GM19463 (cell line): Measurements from ENCODE around the gene HOXA4.

Experiments
- ATAC-seq: cut with Tn5 transposase; IDR thresholded peaks from one replicate; pipeline ENCODE4 v1.9.1; 2021; ENCODE audit warnings: mild to moderate bottlenecking, moderate library complexity; ENCODE audit not compliant: unreplicated experiment

Gene HOXA4

DNA sequence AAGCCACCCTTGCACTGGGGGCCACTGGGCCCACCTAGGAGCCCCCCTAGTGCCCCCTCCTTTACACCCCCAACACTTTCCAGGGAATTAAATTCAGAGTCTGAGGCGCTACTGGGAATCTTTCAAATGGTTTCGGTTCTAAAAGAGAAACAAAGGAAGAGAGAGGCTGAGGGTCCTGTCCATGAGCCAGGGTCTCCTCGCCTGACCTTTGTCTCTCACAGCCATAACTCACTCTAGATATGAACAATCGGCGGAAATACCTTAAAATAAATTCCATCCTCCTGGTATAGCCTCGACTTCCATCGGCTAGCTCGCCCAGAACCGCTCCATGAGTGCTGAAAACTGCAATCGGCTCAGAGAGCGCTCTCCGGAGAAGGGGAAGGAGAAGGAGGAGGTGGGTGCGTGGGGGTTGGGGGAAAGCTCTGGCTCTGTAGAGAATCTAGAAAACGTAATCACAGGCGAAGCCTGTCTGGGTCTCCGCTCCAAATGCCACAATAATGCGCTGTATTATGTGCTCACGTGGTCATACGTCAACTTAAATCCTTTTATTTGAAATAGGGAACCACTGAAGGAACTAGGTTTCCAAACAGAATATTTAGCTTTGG is 12.6 kb downstream of the HOXA4 start:
- no peak for ATAC-seq

DNA sequence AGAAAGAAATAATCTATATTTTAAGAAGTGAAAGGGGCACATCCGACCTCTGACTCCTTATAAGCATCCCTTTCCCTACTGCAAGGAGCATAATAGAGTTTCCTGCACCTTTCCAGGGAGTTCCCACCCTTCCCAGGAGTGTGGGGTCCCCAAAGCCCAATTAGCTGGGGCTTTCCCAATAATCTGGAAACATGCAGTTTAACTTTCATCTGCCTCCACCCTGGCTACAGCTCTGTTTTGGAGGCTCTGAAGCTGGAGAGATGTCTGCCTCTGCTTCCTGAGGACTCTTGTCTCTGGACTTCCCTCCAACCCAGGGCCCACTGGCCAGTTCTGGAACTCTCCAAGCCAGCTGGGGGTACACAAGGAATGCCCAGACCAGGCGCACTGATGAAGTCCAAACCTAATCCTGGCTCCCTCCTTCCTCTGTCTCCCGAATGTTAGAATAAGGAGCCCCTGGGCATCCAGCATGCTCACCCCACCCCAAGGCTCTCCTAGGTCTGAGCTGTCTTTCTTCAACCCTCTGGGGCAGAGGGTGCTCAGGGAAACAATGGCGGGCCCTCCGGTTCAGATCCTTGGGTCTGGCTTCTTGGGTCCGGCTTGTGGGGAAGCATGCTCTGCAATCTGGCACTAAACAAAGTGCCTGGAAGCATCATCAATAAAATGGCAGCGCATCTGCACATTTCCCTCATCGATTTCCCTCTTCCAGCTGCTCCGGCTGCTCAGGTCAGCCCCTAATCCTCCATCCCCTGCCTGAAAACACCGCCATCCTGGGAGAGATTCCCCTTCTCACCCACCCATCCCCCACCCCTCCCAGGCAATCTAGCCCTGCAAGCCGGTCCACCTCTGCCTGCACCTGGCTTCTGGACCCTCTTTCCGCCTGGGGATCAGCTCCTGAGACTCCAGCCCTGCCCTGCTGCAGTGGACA is 13.3 kb downstream of the HOXA4 start:
- no peak for ATAC-seq

DNA sequence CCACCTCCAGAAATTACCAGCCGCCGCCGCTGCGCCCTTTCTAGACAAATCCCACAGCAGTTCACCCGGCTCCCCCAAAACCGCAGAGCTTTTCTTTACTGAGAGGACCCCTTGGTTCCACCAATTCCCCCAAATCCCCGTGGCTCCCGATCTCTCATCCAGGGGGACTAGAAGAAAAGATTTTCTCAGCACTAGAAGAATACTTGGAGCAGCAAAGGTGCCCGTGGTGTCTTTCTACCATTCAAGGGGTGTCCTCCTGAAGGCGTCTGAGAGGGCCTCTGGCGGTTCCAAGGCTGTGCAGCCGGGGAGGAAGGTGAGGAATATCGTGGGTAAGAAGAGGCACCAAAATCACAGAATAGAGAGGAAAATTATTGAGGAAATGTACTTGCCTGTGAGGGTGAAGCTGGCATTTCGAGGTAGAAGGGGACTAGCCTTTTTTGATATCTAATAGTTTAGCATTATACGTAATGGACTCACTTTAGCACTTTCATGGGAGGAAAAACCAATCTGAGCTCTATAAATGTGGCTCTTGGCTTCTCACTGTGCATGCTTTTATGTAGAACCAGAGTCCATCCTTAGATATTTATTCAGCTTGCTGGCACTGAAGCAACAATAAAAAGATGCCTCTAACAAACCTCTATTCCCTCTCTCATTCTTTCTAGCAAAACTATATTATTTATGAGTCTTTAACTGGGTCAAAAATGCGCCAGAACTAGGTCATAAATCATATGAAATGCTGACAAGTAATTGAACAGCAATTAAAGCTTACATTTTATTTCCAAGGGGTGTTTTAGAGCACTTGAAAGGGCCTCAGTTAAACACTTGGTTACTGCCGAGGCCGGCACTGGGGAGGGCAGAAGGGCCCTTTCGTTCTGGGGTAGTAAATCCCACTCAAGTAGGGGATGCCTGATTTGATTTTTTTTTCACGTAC is 14.3 kb downstream of the HOXA4 start:
- ATAC-seq, result no peak

DNA sequence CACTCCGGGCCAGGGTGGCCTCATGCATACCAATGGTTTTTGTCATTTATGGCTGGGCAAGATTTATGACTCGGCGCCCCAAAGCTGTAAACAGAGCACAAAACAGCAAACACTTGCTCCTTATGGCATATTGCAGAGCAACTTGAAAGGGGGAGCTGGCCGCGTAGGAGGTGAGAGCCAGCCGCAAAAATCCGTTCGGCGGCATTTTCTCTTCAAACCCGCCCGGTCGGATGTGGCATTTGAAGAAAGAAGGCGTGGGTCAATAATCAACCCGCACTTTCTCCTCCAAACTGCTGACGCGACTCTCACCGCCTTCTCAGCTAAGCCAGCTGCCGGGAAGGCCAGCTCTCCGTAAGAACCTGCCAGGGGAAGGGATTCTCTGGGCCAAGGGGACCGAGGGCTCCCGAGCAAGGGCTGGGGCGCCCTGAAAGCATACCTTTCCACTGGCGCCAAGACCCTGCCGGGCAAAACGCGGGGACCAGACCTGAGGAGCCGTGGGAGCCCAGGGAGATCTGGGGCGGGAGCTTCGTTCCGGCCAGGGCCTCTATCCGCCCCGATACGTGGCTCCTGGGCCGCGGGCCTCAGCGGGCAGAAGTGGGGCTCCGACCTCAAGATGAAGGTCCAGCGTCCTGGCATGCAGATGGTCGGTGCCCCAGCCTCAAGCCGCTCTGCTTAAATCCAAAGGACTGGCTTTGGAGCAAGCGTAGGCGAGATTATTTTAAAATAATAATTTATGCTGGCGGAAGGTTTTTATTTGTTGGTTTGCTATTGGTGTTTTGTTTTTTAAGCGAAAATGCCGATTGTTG is 15.1 kb downstream of the HOXA4 start:
- no peak for ATAC-seq

DNA sequence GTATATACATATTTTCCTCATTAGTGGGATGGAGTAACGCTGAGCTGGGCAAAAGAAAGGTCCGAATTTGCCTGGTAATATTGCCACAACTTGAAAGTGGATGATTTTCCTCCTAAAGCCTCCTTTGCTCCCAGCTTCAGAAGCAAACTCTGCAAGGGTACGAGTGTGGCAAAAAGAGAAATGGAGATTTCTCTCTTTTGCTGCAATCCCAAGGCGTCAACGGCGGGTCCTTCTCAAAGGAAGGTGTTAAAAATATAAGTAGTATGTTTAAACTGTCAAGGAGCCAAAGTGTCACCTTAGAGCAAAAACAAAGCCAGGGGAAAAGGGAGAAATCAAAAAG is 15.7 kb downstream of the HOXA4 start:
- ATAC-seq, result no peak

DNA sequence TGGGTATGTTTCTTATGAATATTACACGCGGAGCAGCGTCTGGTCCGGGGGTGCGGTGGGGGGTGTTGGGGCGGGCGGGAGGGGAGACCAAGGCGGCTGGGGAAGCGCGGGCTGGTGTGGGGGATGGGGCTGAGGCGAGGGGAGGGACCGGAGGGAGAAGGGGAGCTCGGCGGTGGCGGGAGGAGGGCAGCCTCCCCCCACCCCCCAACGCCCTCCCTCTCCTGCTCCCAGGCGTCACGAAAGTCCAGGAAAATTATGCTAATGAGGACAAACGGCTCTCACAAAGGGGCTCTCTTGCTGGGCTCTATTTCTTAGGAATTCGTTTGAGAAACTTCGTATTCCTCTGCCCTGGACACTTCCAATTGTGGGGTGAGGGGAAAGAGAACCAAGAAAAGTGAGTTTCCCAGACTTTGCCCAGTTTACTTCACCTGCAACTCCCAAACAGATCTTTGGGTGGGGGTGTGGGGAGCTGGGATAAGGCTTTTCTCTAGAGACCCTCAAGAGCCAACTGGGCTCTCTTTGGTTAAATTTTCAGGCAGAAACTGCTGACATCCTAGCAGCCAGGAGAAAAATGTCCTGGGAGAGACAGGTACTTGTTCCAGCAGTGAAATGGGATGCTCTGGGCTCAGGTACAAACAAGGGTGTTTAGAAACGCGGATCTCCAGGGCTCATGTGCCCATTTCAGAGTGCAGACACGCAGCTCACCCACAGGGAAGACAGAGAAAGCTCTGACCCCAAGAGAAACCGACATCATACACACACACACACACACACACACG is 16.4 kb downstream of the HOXA4 start:
- ATAC-seq, result no peak

DNA sequence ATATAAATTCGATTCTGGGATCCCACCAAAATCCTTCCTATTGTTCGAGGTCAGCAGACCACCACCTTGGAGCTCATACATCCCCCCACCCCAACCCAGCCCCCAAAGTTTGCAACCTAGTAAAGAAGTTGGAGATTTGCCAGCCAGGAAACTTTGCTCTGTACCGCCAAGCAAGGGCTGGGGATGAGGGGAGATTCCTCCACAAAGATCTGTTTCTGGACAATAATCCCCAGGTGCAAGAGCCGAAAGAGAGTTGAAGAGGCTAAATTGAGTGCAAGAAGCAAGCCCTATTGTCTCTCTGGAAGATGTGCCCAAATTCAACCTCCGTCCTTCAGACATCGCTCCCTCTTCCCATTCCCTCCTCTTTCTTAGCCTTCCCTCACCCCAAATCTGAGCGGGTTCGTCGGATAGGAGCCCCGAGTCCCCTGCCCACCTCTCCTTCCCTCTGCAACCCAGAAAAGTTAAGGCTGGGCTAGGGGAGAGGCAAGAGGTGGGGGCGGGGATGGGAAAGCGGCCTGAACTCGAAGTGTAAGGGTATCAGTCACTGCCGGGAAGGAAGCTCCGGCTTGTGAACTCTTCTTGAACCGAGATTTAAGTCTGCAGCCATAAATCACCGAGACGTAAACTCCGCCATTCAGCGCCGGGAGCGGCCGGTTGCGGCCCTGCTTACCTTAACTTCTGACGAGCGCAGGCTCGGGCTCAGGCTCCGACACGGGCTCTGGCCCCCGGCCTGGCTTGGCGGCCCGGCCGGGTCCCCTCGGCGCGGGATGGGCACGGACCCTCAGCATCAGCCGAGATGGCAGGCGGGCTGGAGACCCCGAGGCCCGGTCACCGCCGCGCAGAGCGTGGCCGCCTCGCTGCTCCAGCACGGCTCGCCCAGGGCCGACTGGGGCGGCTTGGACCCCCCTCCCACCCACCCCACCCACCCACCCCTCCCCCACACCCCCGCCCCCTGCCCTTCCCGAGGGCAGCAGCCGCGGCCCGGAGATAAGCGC is 17.3 kb downstream of the HOXA4 start:
- ATAC-seq, result no peak

DNA sequence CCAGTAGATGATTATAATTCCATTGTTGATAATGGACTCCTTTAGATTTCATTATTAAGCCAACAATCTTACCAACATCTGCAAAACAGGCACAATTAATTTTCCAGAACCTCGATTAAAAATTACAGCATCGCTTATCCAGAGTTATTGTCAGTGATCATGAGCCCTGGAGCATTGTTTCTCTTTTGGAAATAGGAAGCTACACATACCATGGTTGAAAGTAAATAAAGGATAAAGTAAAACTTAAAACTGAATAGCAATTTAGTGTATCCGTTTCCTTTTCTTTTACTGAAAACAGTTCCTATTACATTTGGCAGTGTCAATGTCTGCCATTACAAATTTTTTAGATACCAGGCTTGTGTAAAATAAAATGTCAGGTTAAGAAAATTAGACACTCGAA is 18.2 kb downstream of the HOXA4 start:
- ATAC-seq, result no peak

DNA sequence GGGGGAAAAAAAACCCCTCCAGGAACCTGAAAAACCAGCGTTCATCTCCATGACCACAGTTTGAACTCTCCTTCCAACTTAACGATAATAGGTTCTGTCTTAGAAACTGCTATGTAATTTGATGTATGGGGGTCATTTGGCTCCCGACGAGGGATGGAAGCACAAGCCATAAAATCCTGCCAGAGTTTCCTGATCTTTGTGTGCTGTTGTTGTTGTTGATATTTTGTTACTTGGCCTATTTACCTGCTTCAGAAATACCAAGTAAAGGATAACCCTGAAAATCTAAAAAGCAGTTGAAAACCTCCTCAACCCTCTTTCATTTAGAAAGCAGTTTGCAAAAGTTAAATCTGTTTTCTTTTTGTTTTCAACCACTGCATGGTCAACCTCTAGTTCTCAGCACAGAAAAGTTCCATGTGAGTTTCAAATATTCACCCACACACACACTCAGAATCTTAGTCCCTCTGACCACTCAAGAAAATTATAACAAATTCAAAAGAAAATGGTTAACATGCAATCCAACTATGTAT is 18.7 kb downstream of the HOXA4 start:
- no peak for ATAC-seq

DNA sequence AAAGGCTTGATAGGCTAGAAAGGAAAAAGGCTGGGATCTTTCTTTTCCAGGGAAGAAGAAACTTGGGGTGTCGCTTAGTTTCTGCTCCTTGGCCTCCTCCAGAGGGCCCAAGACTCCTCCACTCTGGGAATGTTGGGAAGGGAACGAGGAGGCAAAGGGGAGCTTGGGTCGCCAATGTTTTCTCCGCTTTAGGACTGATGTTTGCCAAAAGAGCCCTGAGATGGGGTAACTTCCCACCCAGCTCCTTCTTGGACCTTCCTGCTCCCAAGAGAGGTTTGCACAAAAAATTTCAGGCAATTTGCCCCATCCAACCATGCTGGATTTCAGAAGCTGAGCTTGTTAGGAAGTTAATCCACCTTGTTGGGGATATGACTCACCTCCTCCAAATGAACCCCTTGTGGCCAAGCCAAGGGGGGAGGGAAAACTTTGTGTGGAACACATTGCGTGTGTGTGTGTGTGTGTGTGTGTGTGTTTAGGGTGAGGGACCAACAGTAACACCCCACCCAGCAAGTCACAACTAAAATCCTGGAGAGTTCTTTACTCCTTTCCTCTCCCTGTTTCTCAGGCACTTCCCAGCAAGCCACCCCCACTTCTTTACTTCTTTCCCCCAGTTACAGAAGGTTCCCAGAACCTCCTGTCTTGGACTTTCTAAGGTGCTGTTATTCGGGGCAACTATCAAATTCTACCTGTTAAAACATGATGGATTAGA is 19.4 kb downstream of the HOXA4 start:
- no peak for ATAC-seq

DNA sequence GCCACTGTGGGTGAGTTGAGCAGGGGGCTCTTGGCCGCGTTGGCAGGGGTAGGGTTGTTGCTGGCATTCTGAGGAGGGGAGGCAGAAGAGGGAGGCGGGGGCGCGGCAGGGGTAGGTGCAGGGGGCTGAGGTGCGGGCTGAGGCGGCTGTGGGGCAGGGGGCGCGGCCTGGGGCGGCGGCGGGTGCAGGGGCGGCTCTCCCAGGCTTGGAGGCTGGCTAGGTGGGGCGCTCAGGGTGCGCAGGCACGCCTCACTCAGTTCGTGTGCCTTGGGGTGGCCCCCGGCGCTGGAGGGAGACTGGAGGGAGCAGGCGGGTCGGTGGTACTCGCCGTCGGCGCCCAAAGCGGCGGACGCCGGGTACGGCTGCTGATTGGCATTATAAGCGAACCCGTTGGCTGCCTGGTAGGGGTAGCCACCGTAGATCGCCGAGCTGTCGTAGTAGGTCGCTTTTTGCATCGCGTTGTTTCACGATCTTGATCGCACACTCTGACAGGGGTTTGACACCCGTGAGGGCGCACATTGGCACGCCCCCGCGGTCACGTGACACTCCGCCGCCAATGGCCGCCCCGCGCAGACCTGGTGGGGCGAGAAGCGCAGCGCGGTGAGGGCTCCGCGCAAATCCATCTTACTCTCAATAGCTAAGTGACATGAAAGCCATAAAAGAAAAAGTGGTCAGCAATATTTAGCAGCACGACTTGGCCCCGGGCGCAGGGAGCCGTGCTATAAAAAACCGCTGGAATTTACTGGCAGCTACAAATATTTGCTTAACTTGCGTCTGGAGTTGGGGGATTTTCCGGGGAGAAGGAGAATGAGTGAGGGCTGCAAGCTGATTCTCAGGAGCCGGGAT is 20.1 kb downstream of the HOXA4 start:
- ATAC-seq, result no peak

DNA sequence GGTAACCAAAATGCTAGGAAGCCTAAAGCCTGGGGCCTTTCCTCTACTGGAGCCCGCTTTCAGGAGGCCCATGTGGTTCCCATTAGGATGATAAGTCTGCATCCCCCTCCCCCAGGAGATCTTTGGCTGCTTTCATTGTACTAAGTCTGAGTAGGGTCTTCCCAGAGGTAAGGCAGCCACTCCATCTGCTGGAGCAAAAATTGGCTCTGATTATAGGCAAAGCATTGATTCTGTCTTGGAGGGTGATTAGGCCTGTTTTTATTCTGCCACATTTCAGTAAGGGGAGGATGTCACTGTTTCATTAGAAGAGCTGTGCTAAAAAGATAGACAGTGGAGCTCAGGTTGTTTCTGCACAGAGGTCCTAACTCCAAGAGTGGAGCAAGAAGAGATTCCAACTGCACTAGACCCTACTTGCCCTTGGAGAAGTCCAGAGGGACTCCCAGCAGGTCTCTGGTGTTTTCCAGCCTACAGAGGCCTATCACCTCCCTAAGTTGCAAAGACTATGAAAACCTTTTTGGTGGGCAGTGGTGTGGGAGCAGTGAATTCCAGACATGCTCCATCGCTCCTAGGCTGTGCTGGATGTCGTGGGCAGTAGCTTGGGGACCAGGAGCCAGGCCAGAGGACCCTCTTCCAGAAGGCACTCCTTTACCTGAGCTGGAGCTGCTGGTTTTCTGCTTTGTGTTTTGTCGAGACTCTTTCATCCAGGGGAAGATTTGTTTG is 20.9 kb downstream of the HOXA4 start:
- ATAC-seq, result no peak

DNA sequence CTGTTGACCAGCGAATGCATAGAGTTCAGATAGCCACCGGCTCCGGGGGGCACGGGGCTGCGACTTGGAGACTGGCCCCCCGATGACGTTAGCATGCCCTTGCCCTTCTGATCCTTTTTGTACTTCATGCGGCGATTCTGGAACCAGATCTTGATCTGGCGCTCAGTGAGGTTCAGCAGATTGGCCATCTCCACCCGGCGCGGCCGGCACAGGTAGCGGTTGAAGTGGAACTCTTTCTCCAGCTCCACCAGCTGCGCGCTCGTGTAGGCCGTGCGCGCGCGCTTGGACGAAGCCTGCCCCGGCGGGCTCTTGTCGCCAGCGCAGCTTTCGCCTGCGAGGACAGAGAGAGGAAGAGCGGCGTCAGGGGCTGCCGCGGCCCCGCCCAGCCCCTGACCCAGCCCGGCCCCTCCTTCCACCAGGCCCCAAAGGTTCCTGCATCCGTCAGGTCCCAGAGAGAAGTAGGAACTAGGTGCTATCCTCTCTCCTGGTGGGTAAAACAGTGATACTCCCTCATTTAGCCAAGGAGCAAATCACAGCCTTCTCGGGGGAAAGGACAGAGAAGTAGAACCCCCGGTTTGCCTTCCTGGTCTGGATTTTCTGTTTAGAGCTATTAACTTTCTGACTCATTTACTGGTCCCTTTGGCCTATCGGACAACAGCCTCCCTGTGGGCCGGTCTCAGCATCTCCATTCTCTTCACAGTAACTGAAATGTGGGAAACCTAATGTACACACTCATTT is 22.0 kb downstream of the HOXA4 start:
- ATAC-seq, result no peak

DNA sequence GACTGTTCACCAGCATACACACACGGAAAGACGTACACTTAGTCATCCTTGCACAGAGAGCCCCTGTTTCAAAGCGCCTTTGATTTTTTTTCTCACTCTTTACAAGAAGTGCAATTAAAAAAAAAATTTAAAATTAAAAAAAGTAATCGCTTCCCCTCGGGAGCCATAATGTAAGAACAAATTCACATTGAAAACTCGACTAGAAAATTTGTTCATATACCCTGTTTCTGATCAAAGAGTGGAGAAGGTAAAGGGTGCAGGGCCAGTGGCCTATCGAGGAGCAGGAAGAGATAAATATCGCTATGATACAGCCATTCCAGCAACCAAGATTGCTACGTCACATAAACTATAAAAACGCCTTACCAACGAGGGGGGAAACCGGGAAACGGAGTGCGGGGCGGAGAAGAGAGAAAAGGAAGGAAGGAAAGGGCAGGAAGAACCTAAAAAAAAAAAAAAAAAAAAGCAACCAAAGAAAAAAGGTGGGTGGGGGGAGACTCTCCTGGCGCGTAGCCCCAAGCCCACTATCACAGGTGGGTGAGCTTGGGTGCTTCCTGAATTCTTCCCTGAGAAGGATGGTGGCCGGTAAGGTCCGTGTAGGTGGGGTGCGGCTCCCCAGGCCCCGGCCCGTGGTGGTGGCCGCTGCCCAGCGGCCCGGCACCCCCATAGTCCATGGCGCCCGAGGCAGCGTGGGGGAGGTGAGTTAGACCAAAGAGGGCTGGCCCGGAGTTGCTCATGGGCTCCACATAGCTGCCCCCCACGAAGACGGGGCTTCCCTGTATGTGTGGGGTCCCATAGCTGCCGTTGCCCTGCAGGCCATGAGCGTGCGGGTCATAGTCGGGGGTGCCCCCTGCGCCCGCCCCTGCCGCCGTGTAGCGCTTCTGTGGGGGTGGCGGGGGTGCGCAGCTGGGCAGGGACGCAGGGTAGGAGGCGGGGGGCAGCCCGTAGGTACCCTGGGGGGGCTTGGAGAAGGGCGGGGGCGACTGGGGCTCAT is 22.9 kb downstream of the HOXA4 start:
- no peak for ATAC-seq

DNA sequence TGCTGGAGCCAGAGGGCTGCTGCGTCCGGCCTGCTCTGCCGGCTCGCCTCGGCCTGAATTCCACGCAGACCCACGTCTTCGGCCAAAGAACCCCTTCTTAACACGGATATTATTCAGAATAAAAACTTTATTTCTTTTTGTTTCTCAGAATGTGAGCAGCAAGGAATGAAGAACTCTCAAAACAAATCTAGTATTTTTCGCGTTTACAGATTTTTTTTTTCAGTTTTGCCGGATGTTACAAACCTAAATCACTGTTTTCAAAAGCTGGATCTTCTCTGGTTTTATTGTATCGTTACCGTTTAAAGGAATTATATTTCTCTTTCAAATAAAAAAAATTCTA is 23.7 kb downstream of the HOXA4 start:
- no peak for ATAC-seq
